SU-DHL-6 (cell line): ENCODE data around the gene TMEM38A.

ENCODE experiments used
- H2AFZ ChIP-seq: fragments of 200-600 bp; sonication (generic); 2 replicates; pipeline ENCODE4 v1.6.1; 2014; ENCODE audit warnings: low read depth, mild to moderate bottlenecking, moderate library complexity, mixed read lengths, antibody characterized with exemption, low read length; ENCODE audit not compliant: severe bottlenecking
- H3F3A ChIP-seq: fragments of 200-600 bp; shearing (Covaris generic); 2 replicates; pipeline ENCODE4 v1.6.0; 2016; ENCODE audit warnings: antibody characterized with exemption, mild to moderate bottlenecking; ENCODE audit not compliant: insufficient read depth
- H3K27ac ChIP-seq: fragments of 200-600 bp; sonication (generic); 2 replicates; pipeline ENCODE4 v1.5.1; 2016; ENCODE audit warnings: low read depth, mild to moderate bottlenecking, low read length, moderate library complexity, mixed read lengths
- H3K27me3 ChIP-seq: fragments of 200-600 bp; sonication (generic), shearing (Covaris generic); 2 replicates; pipeline ENCODE4 v1.6.0; 2014; ENCODE audit warnings: mild to moderate bottlenecking, low read length
- H3K36me3 ChIP-seq: fragments of 200-600 bp; sonication (generic); 2 replicates; pipeline ENCODE4 v1.6.1; 2014; ENCODE audit warnings: mild to moderate bottlenecking, low read length, mixed read lengths
- H3K4me2 ChIP-seq: fragments of 300-600, 200-600 bp; shearing (Covaris generic), sonication (generic); 2 replicates; pipeline ENCODE4 v1.6.0; 2014; ENCODE audit warnings: low read length, low read depth, mild to moderate bottlenecking; ENCODE audit not compliant: poor library complexity, severe bottlenecking
- H3K4me3 ChIP-seq: fragments of 200-600 bp; sonication (generic); 2 replicates; pipeline ENCODE4 v1.5.1; 2014; ENCODE audit warnings: antibody characterized with exemption, low read length, mild to moderate bottlenecking, mixed read lengths; ENCODE audit not compliant: insufficient read depth, poor library complexity, severe bottlenecking
- H3K79me2 ChIP-seq: fragments of 200-600 bp; sonication (generic); 2 replicates; pipeline ENCODE4 v1.6.1; 2014; ENCODE audit warnings: mild to moderate bottlenecking, low read length, moderate library complexity; ENCODE audit not compliant: insufficient read depth
- H3K9ac ChIP-seq: fragments of 200-600 bp; sonication (generic); 2 replicates; pipeline ENCODE4 v1.7.0; 2014; ENCODE audit warnings: mild to moderate bottlenecking, low read length
- H3K9me2 ChIP-seq: fragments of 200-600 bp; sonication (generic); replicated peaks from 2 replicates; pipeline ENCODE4 v1.6.1; 2014; ENCODE audit warnings: low read length; ENCODE audit not compliant: insufficient read depth
- H3K9me3 ChIP-seq: fragments of 200-600 bp; sonication (generic); 2 replicates; pipeline ENCODE4 v1.6.1; 2014; ENCODE audit warnings: low read length, mixed read lengths; ENCODE audit not compliant: insufficient read depth
- H4K20me1 ChIP-seq: fragments of 200-600 bp; sonication (generic); 2 replicates; pipeline ENCODE4 v1.6.1; 2014; ENCODE audit warnings: low read depth, mild to moderate bottlenecking, antibody characterized with exemption, low read length, moderate library complexity, mixed read lengths
- CTCF ChIP-seq: fragments of 200-600 bp; sonication (generic); IDR thresholded peaks from one replicate; pipeline ENCODE4 v1.5.1; 2017; ENCODE audit warnings: antibody characterized with exemption, mild to moderate bottlenecking, low read length, moderate library complexity; ENCODE audit not compliant: insufficient read depth, poor library complexity, severe bottlenecking
- EZH2phosphoT487 ChIP-seq: fragments of 200-600 bp; sonication (generic), shearing (Covaris generic); conservative IDR thresholded peaks from 2 replicates; pipeline ENCODE4 v1.6.1; 2018; ENCODE audit warnings: mild to moderate bottlenecking, antibody characterized with exemption, low read length, moderate library complexity, mixed read lengths

The TMEM38A gene

DNA sequence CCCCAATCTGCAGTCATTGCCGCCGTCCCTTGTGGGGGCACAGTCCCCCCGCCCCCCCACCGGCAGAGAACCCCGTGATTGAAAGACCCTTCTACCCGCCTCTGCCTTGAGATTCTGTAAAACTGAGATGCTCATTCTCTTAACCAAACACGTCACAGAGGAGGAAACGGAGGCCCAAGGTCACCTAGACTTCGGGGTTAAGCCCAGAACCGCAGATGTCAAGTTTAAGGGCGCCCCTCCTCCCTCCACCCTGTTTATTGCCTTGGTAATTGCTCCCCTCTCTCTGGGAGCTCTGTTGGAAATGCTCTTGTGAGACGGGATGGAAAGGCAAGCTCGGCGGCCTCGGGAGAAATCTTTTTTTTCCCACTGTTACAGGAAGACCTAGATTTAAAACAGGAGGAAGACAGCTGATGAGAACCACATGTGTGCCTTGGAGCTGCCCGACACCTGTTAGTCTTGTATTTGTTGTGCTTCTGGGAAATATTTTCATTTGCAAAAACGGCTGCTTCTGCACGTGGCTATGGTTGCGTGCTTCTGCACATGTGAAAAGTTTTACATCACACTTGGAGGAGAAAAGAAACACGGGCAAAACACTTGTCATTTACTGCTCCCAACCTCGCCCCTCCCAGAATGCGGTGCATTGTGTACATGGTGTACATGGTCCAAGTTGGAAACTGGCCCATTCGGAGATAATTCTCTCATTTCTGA, 31.8 kb upstream of the TMEM38A start:
- no peaks in the 10 kb centered on the region for H3K9me3 ChIP-seq
- H2AFZ ChIP-seq: peak overlapping the region; percentile 33
- H3F3A ChIP-seq: peaks cover 24% of the 10 kb centered on the region
- TF ChIP-seq CTCF (no peak), EZH2phosphoT487 (no peak)
- H3K27me3 ChIP-seq: no peaks in the 10 kb centered on the region
- H3K79me2 ChIP-seq: peaks cover 42% of the 10 kb centered on the region
- peak overlapping the region; percentile 80 for H3K4me2 ChIP-seq
- H4K20me1 ChIP-seq: peaks cover 7% of the 10 kb centered on the region; the same call in 1 of the 2 replicates
- H3K4me3 ChIP-seq: peak overlapping the region; percentile 83
- no peaks in the 10 kb centered on the region for H3K36me3 ChIP-seq
- peak overlapping the region; percentile 95 for H3K27ac ChIP-seq
- H3K9me2 ChIP-seq: no peaks in the 10 kb centered on the region
- H3K9ac ChIP-seq: peak overlapping the region; percentile 92

GRCh38 chr19:16631465-16631864, 29.5 kb upstream of the TMEM38A start:
- Histone ChIP-seq H3K9ac (no peak overlapping the region), H3K36me3 (no peaks in the 10 kb centered on the region), H3K9me3 (no peaks in the 10 kb centered on the region), H3K27me3 (no peaks in the 10 kb centered on the region), H2AFZ (no peak overlapping the region), H3K4me2 (no peak overlapping the region), H3K27ac (no peak overlapping the region), H3K9me2 (no peaks in the 10 kb centered on the region), H3F3A (peaks cover 24% of the 10 kb centered on the region), H3K4me3 (no peak overlapping the region), H4K20me1 (peaks cover 1% of the 10 kb centered on the region; the same call in 1 of the 2 replicates), H3K79me2 (peaks cover 26% of the 10 kb centered on the region)
- no peak for TF ChIP-seq EZH2phosphoT487
- TF ChIP-seq CTCF: no peak

GRCh38 chr19:16637535-16637934, 23.4 kb upstream of the TMEM38A start:
- no peaks in the 10 kb centered on the region for H3K27me3 ChIP-seq
- no peaks in the 10 kb centered on the region for H4K20me1 ChIP-seq
- H2AFZ ChIP-seq: no peak overlapping the region
- H3K9me3 ChIP-seq: no peaks in the 10 kb centered on the region
- H3F3A ChIP-seq: no peaks in the 10 kb centered on the region
- no peak overlapping the region for H3K27ac ChIP-seq
- H3K36me3 ChIP-seq: peaks cover 3% of the 10 kb centered on the region; the same call in 1 of the 2 replicates
- H3K9ac ChIP-seq: no peak overlapping the region
- TF ChIP-seq EZH2phosphoT487: no peak
- no peak for TF ChIP-seq CTCF
- H3K4me3 ChIP-seq: no peak overlapping the region
- no peaks in the 10 kb centered on the region for H3K9me2 ChIP-seq
- H3K4me2 ChIP-seq: no peak overlapping the region
- H3K79me2 ChIP-seq: peaks cover 53% of the 10 kb centered on the region
